GM23338 (cell line): Measurements from ENCODE around the gene ADD3.

Experiments used
- CTCF ChIP-seq, 2 experiments: fragments of 200-600 bp in 1 of 2; sonication (generic) in 1 of 2; conservative IDR thresholded peaks; 2 replicates each; pipeline versions ENCODE4 v1.5.1 to v1.6.1; 2016 to 2017; ENCODE audit warnings: antibody characterized with exemption in 2 of 2, low read depth in 2 of 2, mild to moderate bottlenecking in 2 of 2, moderate library complexity in 1 of 2
- ETS1 ChIP-seq: IDR thresholded peaks from 2 replicates; pipeline ENCODE4 v1.6.1; 2016; ENCODE audit warnings: antibody characterized with exemption
- EZH2 ChIP-seq: fragments of 200-600 bp; sonication (generic); IDR thresholded peaks from one replicate; pipeline ENCODE4 v1.8.0; 2017; ENCODE audit warnings: antibody characterized with exemption, mild to moderate bottlenecking, low read depth; ENCODE audit not compliant: unreplicated experiment
- EZH2phosphoT487 ChIP-seq: fragments of 200-600 bp; sonication (generic); IDR thresholded peaks from one replicate; pipeline ENCODE4 v1.8.1; 2018; ENCODE audit warnings: antibody characterized with exemption; ENCODE audit not compliant: unreplicated experiment
- REST ChIP-seq: IDR thresholded peaks from one replicate; pipeline ENCODE4 v1.6.1; 2018; ENCODE audit warnings: antibody characterized with exemption; ENCODE audit not compliant: unreplicated experiment

GRCh38 chr10:110058212-110058611, 50.4 kb downstream of the ADD3 start:
- TF ChIP-seq CTCF (conservative IDR thresholded peaks at IDR 0.05; ENCODE audit: low read depth in 2 of 2) (no peak), EZH2phosphoT487 (no peak), ETS1 (no peak), EZH2 (no peak), REST (no peak)
